Activated naive CD8-positive, alpha-beta T cell treated with anti-CD3 and anti-CD28 coated beads, Interleukin-2, amount 50 U/mL, for 24 hours (primary cell): Measurements from ENCODE around the gene SNX10.

Experiments
- ATAC-seq: fragments of 150-1000 bp; cut with Tn5 transposase; one replicate; pipeline ENCODE4 v1.10.0; 2021
- DNase-seq: peaks from one replicate; pipeline ENCODE4 v3.0.0; 2021
- H3K27ac Mint-ChIP-seq: one replicate; pipeline ENCODE4 v1.8.0; 2021; ENCODE audit warnings: mild to moderate bottlenecking, mixed read lengths
- H3K27me3 Mint-ChIP-seq: one replicate; pipeline ENCODE4 v1.8.0; 2021; ENCODE audit warnings: mixed read lengths
- H3K36me3 Mint-ChIP-seq: one replicate; pipeline ENCODE4 v1.8.0; 2021; ENCODE audit warnings: low read depth, mixed read lengths
- H3K4me1 Mint-ChIP-seq: one replicate; pipeline ENCODE4 v1.8.0; 2021; ENCODE audit warnings: mixed read lengths
- H3K4me3 Mint-ChIP-seq: one replicate; pipeline ENCODE4 v1.8.0; 2021; ENCODE audit warnings: mild to moderate bottlenecking, moderate library complexity, mixed read lengths
- H3K9me3 Mint-ChIP-seq: one replicate; pipeline ENCODE4 v1.8.0; 2021; ENCODE audit warnings: mixed read lengths

The SNX10 gene

DNA sequence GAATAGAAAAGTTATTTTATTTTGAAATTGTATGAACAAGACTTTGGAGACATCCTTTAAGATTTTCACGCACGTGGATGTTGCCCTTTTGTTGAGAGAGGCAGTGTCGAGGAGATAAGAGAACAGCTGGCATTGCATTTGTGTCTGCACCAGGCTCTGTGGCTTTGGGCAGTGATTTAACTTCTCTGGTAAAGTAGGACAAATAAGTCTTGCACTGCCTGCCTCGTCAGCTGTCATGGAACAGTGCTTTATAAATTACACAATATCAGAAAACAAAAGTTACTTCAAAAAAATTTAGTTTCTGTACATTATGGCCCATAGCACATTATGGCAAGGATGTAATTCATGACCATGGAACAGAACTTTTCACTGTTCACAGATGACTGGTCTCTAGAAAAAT is 20.1 kb downstream of the SNX10 start:
- no peaks in the 10 kb centered on the region for H3K27me3 Mint-ChIP-seq
- peaks cover 16% of the 10 kb centered on the region for H3K4me1 Mint-ChIP-seq
- DNase-seq (no peak), ATAC-seq (no peak)
- H3K36me3 Mint-ChIP-seq = peaks cover 11% of the 10 kb centered on the region
- no peak overlapping the region for H3K4me3 Mint-ChIP-seq
- H3K9me3 Mint-ChIP-seq = no peaks in the 10 kb centered on the region
- H3K27ac Mint-ChIP-seq = no peak overlapping the region

DNA sequence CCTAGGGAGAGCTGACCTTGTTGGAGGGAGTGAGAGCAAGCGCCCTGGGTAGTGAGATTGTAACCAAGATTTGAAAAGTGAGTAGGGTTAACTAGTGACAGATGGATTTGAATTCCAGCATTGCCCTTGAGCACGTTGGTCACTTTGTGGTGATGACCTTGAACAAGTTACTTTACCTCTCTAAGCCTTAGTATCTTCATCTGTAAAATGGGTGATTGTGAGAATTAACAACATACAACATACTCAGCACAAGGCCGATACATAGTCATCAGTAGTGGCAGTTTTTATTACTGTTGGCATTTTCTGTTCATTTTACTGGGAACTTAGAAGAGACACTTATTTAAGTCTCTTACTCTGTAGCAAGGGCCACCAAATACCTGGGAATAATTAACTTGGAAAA is 25.5 kb downstream of the SNX10 start:
- Mint-ChIP-seq H3K4me3 (no peak overlapping the region), H3K36me3 (peaks cover 2% of the 10 kb centered on the region), H3K4me1 (peaks cover 16% of the 10 kb centered on the region), H3K27me3 (no peaks in the 10 kb centered on the region), H3K9me3 (no peaks in the 10 kb centered on the region), H3K27ac (no peak overlapping the region)
- ATAC-seq (no peak), DNase-seq (no peak)

DNA sequence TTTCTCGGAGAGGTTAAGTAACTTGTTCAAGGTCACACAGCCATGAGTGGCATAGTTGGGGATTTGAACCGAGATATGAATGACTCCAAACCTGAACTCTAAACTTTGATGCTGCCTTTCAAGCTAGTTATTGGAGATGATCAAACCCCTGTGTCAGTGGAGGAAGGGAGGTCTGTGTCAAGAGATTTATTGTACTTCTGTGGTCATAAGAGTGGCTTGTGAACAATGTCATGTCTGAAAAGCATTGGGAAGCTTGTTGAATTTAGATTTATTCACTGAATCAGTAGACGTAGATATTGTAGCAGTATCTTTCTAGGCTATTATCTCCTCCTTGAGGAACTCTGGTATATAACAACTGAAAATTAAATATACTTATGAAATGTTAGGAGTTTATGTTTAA is 27.3 kb downstream of the SNX10 start:
- peaks cover 13% of the 10 kb centered on the region for H3K4me1 Mint-ChIP-seq
- peaks cover 4% of the 10 kb centered on the region for H3K36me3 Mint-ChIP-seq
- no peak overlapping the region for H3K27ac Mint-ChIP-seq
- H3K27me3 Mint-ChIP-seq = no peaks in the 10 kb centered on the region
- H3K9me3 Mint-ChIP-seq = no peaks in the 10 kb centered on the region
- no peak overlapping the region for H3K4me3 Mint-ChIP-seq
- ATAC-seq (no peak), DNase-seq (no peak)

DNA sequence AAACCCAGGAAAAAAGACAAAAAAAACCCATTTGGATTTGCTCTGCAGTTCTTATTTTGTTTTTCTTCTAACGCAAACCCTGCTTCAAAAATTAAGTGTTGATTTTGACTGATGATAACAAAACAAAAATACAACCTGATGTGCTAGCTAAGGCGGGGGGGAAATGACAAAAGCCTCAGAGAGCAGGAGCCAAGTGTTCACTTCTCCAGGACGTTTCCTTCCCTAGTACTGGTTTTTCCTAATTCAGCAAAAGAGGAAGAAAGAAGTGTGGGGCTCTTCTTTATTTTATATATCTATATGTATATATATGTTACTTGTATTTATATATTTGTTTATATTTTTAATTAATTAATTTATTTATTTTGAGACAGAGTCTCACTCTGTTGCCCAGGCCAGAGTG is 28.0 kb downstream of the SNX10 start:
- H3K4me1 Mint-ChIP-seq = peaks cover 11% of the 10 kb centered on the region
- H3K27me3 Mint-ChIP-seq = no peaks in the 10 kb centered on the region
- H3K27ac Mint-ChIP-seq = no peak overlapping the region
- DNase-seq (no peak), ATAC-seq (no peak)
- H3K36me3 Mint-ChIP-seq = peaks cover 4% of the 10 kb centered on the region
- H3K4me3 Mint-ChIP-seq = no peak overlapping the region
- no peaks in the 10 kb centered on the region for H3K9me3 Mint-ChIP-seq

DNA sequence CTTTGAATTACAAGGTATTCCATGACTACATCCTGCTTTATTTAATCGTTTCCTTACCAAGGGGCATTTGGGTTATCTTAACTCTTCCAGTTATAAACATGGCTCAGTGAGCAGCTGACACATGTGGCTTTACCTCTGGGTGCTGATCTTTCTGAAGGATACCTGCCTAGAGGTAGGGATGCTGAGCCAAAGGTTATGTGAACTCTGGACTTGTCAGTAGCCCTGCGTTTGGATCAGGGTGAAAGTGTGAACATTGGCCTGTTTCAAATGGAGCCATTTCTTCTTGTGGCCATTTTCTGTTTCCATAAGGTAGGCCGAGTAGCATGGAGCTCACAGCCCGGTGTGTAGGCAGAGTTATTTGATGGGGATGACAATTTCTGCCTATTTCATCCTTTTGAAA is 29.2 kb downstream of the SNX10 start:
- Mint-ChIP-seq H3K4me1 (peaks cover 8% of the 10 kb centered on the region), H3K27me3 (no peaks in the 10 kb centered on the region), H3K27ac (no peak overlapping the region), H3K4me3 (no peak overlapping the region), H3K9me3 (no peaks in the 10 kb centered on the region), H3K36me3 (peaks cover 4% of the 10 kb centered on the region)
- ATAC-seq (no peak), DNase-seq (no peak)

DNA sequence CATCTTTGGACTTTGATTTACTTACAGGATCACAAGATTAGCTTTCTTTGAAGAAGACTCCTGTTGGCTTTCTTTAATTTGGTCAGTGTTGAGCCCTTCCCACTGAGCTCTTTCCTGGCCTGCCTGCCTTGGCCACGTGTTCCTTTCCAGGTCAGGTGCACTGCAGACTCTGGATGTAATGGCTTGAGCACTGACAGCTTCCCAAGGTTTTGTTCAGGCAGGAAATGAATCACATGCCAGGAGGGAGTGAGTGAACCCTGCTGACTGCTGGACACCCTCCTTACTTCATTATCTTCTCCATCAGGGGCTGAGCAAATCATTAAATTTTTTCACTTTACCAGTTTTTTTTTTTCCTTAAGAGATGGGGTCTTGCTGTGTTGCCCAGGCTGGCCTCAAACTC is 29.8 kb downstream of the SNX10 start:
- ATAC-seq (no peak), DNase-seq (no peak)
- Mint-ChIP-seq H3K9me3 (no peaks in the 10 kb centered on the region), H3K27ac (no peak overlapping the region), H3K4me1 (peaks cover 8% of the 10 kb centered on the region), H3K36me3 (peaks cover 4% of the 10 kb centered on the region), H3K4me3 (no peak overlapping the region), H3K27me3 (no peaks in the 10 kb centered on the region)

DNA sequence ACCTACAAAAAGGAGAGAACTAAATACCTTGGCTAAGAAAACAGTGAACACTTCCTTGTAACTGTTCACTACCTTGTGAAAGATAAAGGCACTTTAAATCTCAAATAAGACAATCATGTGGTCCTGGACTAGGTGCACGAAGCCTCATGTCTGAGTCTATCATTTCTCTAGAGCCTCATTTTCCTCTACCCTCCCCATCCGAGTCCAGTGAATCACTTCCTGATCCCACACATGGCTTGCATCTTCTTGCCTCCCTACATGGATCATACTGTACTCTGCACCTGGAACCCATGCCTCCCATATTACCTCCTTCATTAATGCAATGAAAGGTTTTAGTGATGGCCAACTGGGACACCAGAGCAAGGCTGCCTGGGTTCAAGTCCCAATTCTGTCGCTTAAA is 34.5 kb downstream of the SNX10 start:
- Mint-ChIP-seq H3K27ac (no peak overlapping the region), H3K9me3 (no peaks in the 10 kb centered on the region), H3K4me3 (no peak overlapping the region), H3K36me3 (peaks cover 8% of the 10 kb centered on the region), H3K27me3 (no peaks in the 10 kb centered on the region), H3K4me1 (peaks cover 22% of the 10 kb centered on the region)
- ATAC-seq = no peak
- DNase-seq = no peak

DNA sequence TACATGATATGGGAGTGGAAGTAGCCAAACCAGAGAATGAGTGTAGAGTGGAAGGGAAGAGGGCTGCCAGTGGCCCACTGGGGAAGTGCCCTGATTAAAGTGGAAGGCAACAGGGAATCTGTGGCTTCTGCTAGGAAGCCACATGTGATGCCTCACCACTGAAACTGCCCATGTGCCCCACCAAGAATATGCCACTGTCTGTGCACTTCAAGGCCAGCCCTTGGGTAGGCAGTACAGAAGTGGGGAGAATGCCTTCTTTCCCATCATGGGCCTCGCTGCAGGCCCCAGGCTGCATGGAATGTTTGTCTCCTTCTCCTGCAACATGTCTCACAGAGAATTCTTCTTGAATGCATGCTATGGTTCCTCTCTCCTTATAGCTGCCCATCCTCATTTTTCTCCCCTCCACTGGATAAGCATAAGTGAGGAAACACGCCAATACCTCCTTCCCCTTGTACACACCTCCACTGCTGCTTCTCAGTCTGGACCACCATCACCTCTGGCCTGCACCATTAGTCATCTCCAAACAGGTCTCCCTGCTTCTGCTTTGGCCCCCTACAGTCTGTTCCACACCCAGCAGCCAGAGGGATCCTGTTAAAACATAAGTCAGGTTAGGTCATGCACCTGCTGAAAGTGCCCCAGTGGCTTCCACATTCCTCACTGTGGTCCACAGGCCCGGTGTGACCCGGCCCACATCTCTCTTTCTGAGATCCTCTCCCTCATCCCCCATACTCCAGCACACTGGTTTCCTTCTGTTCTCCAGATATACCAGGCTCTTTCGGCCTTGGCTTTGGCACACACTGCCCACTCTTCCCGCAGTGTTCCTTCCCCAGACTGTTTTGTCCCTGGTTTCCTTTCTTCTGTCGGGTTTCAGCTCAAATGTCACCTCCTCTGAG is 37.1 kb downstream of the SNX10 start:
- Mint-ChIP-seq H3K36me3 (peaks cover 11% of the 10 kb centered on the region), H3K4me3 (no peak overlapping the region), H3K4me1 (peaks cover 23% of the 10 kb centered on the region), H3K27me3 (no peaks in the 10 kb centered on the region), H3K9me3 (no peaks in the 10 kb centered on the region), H3K27ac (no peak overlapping the region)
- DNase-seq (no peak), ATAC-seq (no peak)

DNA sequence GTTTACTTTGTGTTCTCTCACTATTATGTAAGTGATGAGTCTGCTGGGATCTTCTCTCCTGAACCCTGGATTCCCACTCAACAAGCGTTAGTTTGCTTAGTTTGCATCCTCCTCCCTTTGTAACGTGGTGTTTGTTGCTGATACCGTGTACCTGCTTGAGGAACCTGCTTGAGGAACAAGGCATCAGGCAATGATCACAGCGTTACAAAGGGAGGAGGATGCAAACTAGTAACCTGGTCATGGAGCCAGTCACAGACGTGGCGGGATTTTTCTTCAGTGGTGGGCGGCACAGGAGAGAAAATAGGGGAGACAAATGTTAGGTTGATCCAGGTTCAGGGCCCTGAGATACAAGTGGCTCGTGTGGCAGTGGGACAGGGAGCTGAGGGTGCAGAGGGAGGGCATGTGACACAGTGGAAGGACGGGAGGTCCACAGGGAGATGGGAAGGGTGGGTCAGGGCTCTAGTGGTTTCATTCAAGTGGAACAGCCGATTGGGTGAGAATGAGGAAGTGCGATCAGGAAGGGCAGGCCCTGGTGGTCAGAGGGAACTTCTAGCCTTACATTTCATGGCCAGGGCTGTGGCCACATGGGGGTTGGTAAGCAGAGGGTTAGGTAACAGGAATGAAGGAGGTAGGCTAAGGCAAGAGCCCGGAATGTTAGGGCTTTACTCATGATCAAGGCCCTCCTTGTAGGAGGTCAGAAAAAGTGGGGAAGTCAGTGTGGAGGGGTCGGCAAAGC is 38.0 kb downstream of the SNX10 start:
- no peak for ATAC-seq
- no peak for DNase-seq

DNA sequence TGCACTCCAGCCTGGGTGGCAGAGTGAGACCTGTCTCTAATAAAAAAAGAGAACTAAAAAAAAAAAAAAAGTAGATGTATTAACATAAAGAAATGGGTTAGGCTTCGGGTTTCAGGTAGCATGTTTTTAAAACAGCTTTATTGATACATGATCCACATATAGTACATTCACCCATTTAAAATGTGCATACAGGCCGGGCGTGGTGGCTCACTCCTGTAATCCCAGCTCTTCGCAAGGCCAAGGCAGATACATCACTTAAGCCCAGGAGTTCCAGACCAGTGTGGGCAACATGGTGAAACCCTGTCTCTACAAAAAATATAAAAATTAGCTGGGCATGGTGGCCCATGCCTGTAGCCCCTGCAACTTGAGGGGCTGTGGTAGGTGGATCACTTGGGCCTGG is 39.5 kb downstream of the SNX10 start:
- ATAC-seq (no peak), DNase-seq (no peak)
- Mint-ChIP-seq H3K9me3 (no peaks in the 10 kb centered on the region), H3K4me3 (no peak overlapping the region), H3K4me1 (peaks cover 42% of the 10 kb centered on the region), H3K27ac (no peak overlapping the region), H3K36me3 (peaks cover 13% of the 10 kb centered on the region), H3K27me3 (no peaks in the 10 kb centered on the region)

More for the DNA sequence above, 38.0 kb downstream of the SNX10 start:
- no peak overlapping the region for H3K4me3 Mint-ChIP-seq
- H3K27ac Mint-ChIP-seq = no peak overlapping the region
- peaks cover 12% of the 10 kb centered on the region for H3K36me3 Mint-ChIP-seq
- H3K9me3 Mint-ChIP-seq = no peaks in the 10 kb centered on the region
- H3K27me3 Mint-ChIP-seq = no peaks in the 10 kb centered on the region
- H3K4me1 Mint-ChIP-seq = peaks cover 30% of the 10 kb centered on the region

DNA sequence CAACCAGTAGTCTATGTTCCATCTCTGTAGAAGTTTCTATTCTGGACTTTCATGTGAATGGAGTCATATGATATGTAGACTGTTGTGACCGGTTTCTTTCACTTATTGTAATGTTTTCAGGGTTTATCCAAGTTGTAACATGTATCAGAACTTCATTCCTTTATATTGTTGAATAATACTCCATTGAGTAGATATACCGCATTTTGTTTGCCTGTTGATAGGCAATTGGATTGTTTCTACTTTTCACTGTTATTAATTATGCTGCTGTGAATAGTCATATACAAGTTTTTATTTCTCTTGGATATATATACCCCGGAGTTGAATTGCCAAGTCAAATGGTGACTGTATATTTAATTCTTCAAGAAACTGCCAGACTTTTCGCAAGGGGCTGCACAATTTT is 40.1 kb downstream of the SNX10 start:
- Mint-ChIP-seq H3K4me3 (no peak overlapping the region), H3K36me3 (peaks cover 13% of the 10 kb centered on the region), H3K9me3 (no peaks in the 10 kb centered on the region), H3K4me1 (peaks cover 43% of the 10 kb centered on the region), H3K27ac (no peak overlapping the region), H3K27me3 (no peaks in the 10 kb centered on the region)
- ATAC-seq (no peak), DNase-seq (no peak)

DNA sequence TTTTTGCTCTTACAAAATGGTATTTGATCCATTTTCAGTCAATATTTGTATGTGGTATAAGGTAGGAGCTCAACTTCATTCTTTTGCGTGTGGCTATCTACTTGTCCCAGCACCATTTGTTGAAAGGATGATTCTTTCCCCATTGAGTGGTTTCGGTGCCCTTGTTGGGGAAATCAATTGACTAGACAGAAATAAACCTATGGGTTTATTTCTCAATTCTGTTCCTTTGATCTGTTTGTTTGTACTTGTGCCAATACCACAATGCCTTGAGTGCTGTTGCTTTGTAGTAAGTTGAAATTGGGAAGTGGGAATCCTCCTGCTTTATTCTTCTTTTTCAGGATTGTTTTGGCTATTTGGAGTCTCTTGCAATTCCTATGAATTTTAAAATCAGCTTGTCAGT is 41.0 kb downstream of the SNX10 start:
- peaks cover 13% of the 10 kb centered on the region for H3K36me3 Mint-ChIP-seq
- DNase-seq = no peak
- peaks cover 47% of the 10 kb centered on the region for H3K4me1 Mint-ChIP-seq
- ATAC-seq = no peak
- H3K9me3 Mint-ChIP-seq = no peaks in the 10 kb centered on the region
- H3K27me3 Mint-ChIP-seq = no peaks in the 10 kb centered on the region
- no peak overlapping the region for H3K4me3 Mint-ChIP-seq
- no peak overlapping the region for H3K27ac Mint-ChIP-seq

DNA sequence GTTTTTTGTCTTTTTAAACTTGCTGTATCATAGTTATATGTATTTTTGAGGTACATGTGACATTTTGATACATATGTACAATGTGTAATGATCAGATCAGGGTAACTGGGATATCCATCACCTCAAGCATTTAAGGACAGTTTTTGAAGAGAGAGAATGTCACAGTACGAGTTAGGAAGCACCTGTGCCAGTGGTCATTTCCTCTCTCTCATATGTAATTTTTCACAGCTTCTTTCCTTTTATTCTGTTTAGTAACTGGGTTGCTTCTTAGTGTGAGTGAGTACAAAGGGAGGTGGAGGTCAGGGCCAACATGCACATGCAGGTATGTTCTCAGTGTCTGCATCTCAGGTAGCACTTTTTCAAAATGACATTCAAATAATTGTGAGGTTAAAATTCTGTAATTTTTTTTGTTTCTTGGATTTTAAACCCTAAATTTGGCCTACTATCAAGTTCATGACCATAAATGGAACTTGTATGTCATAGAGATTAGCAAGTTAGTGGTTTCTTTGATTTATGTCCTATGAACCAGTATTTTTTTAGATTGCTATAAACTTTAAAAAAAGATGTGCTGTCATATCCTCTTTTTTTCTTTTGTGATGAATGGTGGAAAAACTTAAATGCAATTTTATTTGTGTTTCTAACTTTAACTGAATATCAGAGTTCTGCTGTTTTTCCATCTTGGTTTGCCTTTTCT is 42.7 kb downstream of the SNX10 start:
- Mint-ChIP-seq H3K4me3 (no peak overlapping the region), H3K27me3 (no peaks in the 10 kb centered on the region), H3K27ac (peak overlapping the region; percentile 33), H3K36me3 (peaks cover 11% of the 10 kb centered on the region), H3K4me1 (peaks cover 38% of the 10 kb centered on the region), H3K9me3 (no peaks in the 10 kb centered on the region)
- ATAC-seq (no peak), DNase-seq (no peak)

DNA sequence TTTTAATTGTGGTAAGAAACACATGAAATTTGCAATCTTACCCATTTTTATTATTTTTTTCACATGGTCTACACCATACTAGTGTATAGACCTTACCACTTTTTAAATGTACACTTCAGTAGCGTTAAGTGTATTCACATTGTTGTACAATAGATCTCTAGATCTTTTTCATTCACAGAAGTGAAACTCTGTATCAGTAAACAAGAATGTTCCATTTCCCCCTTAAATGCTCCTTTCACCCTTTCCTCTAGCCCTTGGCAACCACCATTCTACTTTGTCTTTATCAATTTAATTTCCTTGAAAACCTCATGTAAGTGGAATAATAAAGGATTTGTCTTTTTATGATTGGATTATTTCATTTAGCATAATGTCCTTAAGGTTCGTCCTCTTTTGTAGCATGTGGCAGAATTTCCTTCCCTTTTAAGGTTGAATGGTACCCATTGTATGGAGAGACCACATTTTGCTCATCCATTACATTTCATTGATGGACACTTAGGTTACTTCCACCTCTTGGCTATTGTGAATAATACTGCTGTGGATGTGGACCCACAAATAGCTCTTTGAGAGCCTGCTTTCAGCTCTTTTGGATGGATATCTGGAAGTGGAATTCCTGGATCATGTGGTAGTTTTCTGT is 45.7 kb downstream of the SNX10 start:
- DNase-seq (no peak), ATAC-seq (no peak)
- Mint-ChIP-seq H3K4me1 (peaks cover 27% of the 10 kb centered on the region), H3K9me3 (no peaks in the 10 kb centered on the region), H3K36me3 (peaks cover 4% of the 10 kb centered on the region), H3K4me3 (no peak overlapping the region), H3K27ac (no peak overlapping the region), H3K27me3 (no peaks in the 10 kb centered on the region)
